Measurements from ENCODE around the gene COX5A. TPM values are rescaled to one million over a fixed set of nuclear protein-coding genes. Genes with fewer than 3 reads are reported as not detected.

Gene COX5A
- total and polyA plus RNA-seq, 2 of the 4 experiments (the other 2 are of a cell fraction): 39.8 to 141 TPM

DNA sequence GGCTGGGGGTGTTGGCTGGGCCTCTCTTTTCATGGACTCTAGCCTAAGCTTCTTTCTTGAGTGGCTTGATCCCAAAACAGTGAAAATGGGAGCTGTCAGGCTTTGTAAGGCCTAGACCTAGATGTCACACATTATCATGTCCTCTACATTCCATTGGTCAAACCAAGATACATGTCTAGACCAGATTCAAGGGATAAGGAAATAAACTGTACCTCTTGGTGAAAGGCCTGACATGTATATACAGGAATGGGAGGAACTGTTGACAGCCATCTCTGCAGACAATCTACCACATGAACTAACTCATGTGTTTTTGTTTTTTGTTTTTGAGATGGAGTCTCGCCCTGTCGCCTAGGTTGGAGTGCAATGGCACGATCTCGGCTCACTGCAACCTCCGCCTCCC, 29.8 kb upstream of the COX5A start:
- Histone ChIP-seq H3K23ac (ENCODE audit: low read depth, low read length) (no peak overlapping the region), H3K14ac (replicated peaks; ENCODE audit: low read depth, low read length) (no peak overlapping the region), H3K56ac (ENCODE audit: extremely low read depth, insufficient read depth, low read length) (no peak overlapping the region), H2BK120ac (ENCODE audit: low read depth, low read length) (no peak overlapping the region), H3K27me3 (ENCODE audit: control insufficient read depth, insufficient read depth, low read length) (peaks cover 7% of the 10 kb centered on the region), H3K9me1 (ENCODE audit: insufficient read depth, low read length) (no peaks in the 10 kb centered on the region), H3K18ac (ENCODE audit: low read depth, low read length) (no peak overlapping the region), H3K36me3 (ENCODE audit: control insufficient read depth, insufficient read depth, low read length) (no peaks in the 10 kb centered on the region), H3K4ac (ENCODE audit: low read depth, low read length) (no peak overlapping the region), H3K4me3 (ENCODE audit: insufficient read depth, low read depth, low read length) (no peak overlapping the region), H2AK9ac (replicated peaks; ENCODE audit: low read depth, low read length, poor library complexity) (no peak overlapping the region), H3K27ac (ENCODE audit: insufficient read depth, low read length) (no peak overlapping the region), H3K4me2 (ENCODE audit: low read depth, low read length) (no peak overlapping the region), H3K9me3 (ENCODE audit: control insufficient read depth, insufficient read depth, low read length) (no peaks in the 10 kb centered on the region), H2AFZ (replicated peaks; ENCODE audit: low read length, poor library complexity) (no peak overlapping the region), H2BK20ac (ENCODE audit: low read depth, low read length) (no peak overlapping the region), H3K79me1 (ENCODE audit: low read depth in 1 of 2, low read length in 2 of 2) (no peaks in the 10 kb centered on the region), H2BK5ac (ENCODE audit: low read depth, low read length, poor library complexity, severe bottlenecking) (no peak overlapping the region), H4K91ac (ENCODE audit: insufficient read depth, low read depth, low read length) (no peak overlapping the region), H2BK15ac (ENCODE audit: low read depth, low read length) (no peak overlapping the region), H4K20me1 (ENCODE audit: insufficient read depth, low read length) (no peaks in the 10 kb centered on the region), H4K8ac (ENCODE audit: low read depth in 2 of 2, low read length in 2 of 2) (no peak overlapping the region), H2AK5ac (ENCODE audit: low read depth, low read length) (no peak overlapping the region), H3K4me1 (ENCODE audit: control insufficient read depth, insufficient read depth, low read length) (no peaks in the 10 kb centered on the region), H3K9ac (ENCODE audit: low read depth, low read length) (no peak overlapping the region), H4K5ac (ENCODE audit: low read depth, low read length) (no peak overlapping the region)
- BruUV-seq (replicated peaks): no TSS peak
- no CpG with 5 or more reads among the region's 5 CpGs for WGBS, 2 experiments (ENCODE audit: extremely low coverage in 2 of 2, insufficient read length in 1 of 2)
- intact Hi-C loops (cut with micrococcal nuclease): no loop called here
- DNase-seq (no peak), ATAC-seq (ENCODE audit: low read depth) (no peak)
- in situ Hi-C loops (cut with MboI; ENCODE audit: low sequenced_read_pairs): no loop called here
- CTCF ChIA-PET: interaction anchor here (0.6 kb wide), 1 partner anchor 197 kb away, joined by 6 read pairs; no protein-coding TSS in a partner anchor
- dilution Hi-C loops (cut with HindIII; ENCODE audit: low sequenced_read_pairs, unreplicated experiment): no loop called here
- TF ChIP-seq MAZ (IDR thresholded peaks at IDR 0.05; ENCODE audit: borderline replicate concordance, low read depth, low read length) (no peak), RFX5 (IDR thresholded peaks at IDR 0.05; ENCODE audit: low read depth, low read length) (no peak), RAD21 (IDR thresholded peaks at IDR 0.05; ENCODE audit: low read length) (no peak), CTCF (conservative IDR thresholded peaks at IDR 0.05; ENCODE audit: low read depth, low read length) (no peak), NFE2L2 (IDR thresholded peaks at IDR 0.05; ENCODE audit: low read depth, low read length) (no peak), CHD1 (IDR thresholded peaks at IDR 0.05; ENCODE audit: low read depth, low read length) (no peak), ELK1 (IDR thresholded peaks at IDR 0.05; ENCODE audit: borderline replicate concordance, low read depth, low read length) (no peak), CEBPB (IDR thresholded peaks at IDR 0.05; ENCODE audit: low read depth, low read length) (no peak), MXI1 (IDR thresholded peaks at IDR 0.05; ENCODE audit: borderline replicate concordance, low read depth, low read length) (no peak), BHLHE40 (IDR thresholded peaks at IDR 0.05; ENCODE audit: low read depth, low read length) (no peak), MAFK (IDR thresholded peaks at IDR 0.05; ENCODE audit: low read depth, low read length) (no peak), SMC3 (IDR thresholded peaks at IDR 0.05; ENCODE audit: low read depth, low read length) (no peak), RCOR1 (IDR thresholded peaks at IDR 0.05; ENCODE audit: insufficient replicate concordance, low read length) (no peak)
- POLR2A ChIA-PET (ENCODE audit: unreplicated experiment): interaction anchor here (0.6 kb wide), 1 partner anchor 13 kb away, joined by 7 read pairs; no protein-coding TSS in a partner anchor
